Prostate gland (tissue), 2 donors: ENCODE data around the gene MAP1B. TPM values are rescaled to one million over a fixed set of nuclear protein-coding genes. Genes with fewer than 3 reads are reported as not detected.

Experiments
- DNase-seq: peaks from one replicate; pipeline ENCODE4 v3.0.0-alpha.2; 2019; ENCODE audit warnings: low spot score
- H3K27ac ChIP-seq, 2 donors: fragments of 200-600 bp; sonication (generic); 2 replicates each; pipeline ENCODE4 v1.5.1; 2017 to 2019
- H3K27me3 ChIP-seq: fragments of 200-600 bp; sonication (generic); replicated peaks from 2 replicates; pipeline ENCODE4 v1.5.1; 2019; ENCODE audit not compliant: insufficient read depth
- H3K36me3 ChIP-seq, 2 donors: fragments of 200-600 bp; sonication (generic); 1 replicate in 1 of 2; 2 replicates in 1 of 2; pipeline versions ENCODE4 v1.5.1 to v1.8.1; 2017 to 2019
- H3K4me1 ChIP-seq: fragments of 200-600 bp; sonication (generic); replicated peaks from 2 replicates; pipeline ENCODE4 v1.5.1; 2019
- H3K4me3 ChIP-seq, 2 donors: fragments of 200-600 bp; sonication (generic); 2 replicates each; pipeline ENCODE4 v1.5.1; 2017 to 2019
- H3K9me3 ChIP-seq: fragments of 200-600 bp; sonication (generic); 2 replicates; pipeline ENCODE4 v1.5.1; 2017
- CTCF ChIP-seq, 4 experiments: fragments of 200-600 bp in 2 of 4; fragments of 450-650 bp in 2 of 4; sonication (generic) in 2 of 4; IDR thresholded peaks; 1 replicate in 3 of 4; 2 replicates in 1 of 4; pipeline ENCODE4 v1.5.1; 2016 to 2019; ENCODE audit warnings: antibody characterized with exemption in 4 of 4, mild to moderate bottlenecking in 2 of 4, moderate library complexity in 2 of 4
- POLR2A ChIP-seq: fragments of 450-650 bp; IDR thresholded peaks from one replicate; pipeline ENCODE4 v1.6.1; 2016; ENCODE audit warnings: antibody characterized with exemption, mild to moderate bottlenecking
- POLR2AphosphoS5 ChIP-seq: sonication (generic); formaldehyde crosslinking; IDR thresholded peaks from one replicate; pipeline ENCODE4 v1.6.1; 2017; ENCODE audit warnings: antibody characterized with exemption
- WGBS: methylation state at CpG from one replicate; pipeline ENCODE4 v1.1.5; 2018; 5-methylcytosine and 5-hydroxymethylcytosine counted together
- intact Hi-C: fragments of 100-400 bp; cut with DNase I; formaldehyde crosslinking; loops from one replicate; pipeline ENCODE4 v1.14.2; 2022
- total RNA-seq, 2 donors: library from RNA; depleted of rRNA; stranded (reverse); fragments of >200 nt; gene quantifications; one replicate each; pipeline ENCODE4 v1.1.0, GENCODE V29; 2016

MAP1B gene
- total RNA-seq, 2 donors from 2014 or later = 99.6 to 515 TPM

GRCh38 chr5:72074251-72074650 lies 33.0 kb upstream of the MAP1B start:
- intact Hi-C loops = no loop called here
- no peak overlapping the region for H3K4me3 ChIP-seq
- no peaks in the 10 kb centered on the region for H3K27me3 ChIP-seq
- WGBS = 87% methylated on average over 6 of the region's 6 CpGs
- no peaks in the 10 kb centered on the region for H3K9me3 ChIP-seq
- H3K4me1 ChIP-seq = no peaks in the 10 kb centered on the region
- no peak for TF ChIP-seq POLR2A
- no peak for TF ChIP-seq POLR2AphosphoS5
- TF ChIP-seq CTCF (IDR thresholded peaks at IDR 0.05) = no peak
- H3K27ac ChIP-seq = no peak overlapping the region
- H3K36me3 ChIP-seq = no peaks in the 10 kb centered on the region
- DNase-seq = no peak

GRCh38 chr5:72075461-72075860 lies 31.8 kb upstream of the MAP1B start:
- intact Hi-C loops = no loop called here

GRCh38 chr5:72076621-72077300 lies 30.5 kb upstream of the MAP1B start:
- no peak for DNase-seq
- Histone ChIP-seq H3K27ac (no peak overlapping the region), H3K4me3 (no peak overlapping the region), H3K9me3 (no peaks in the 10 kb centered on the region), H3K27me3 (no peaks in the 10 kb centered on the region), H3K36me3 (no peaks in the 10 kb centered on the region), H3K4me1 (no peaks in the 10 kb centered on the region)
- WGBS = 39% methylated on average over 4 of the region's 4 CpGs
- no peak for TF ChIP-seq CTCF (IDR thresholded peaks at IDR 0.05)
- TF ChIP-seq POLR2AphosphoS5 = no peak
- no peak for TF ChIP-seq POLR2A
- intact Hi-C loops = no loop called here

More at GRCh38 chr5:72075461-72075860, 31.8 kb upstream of the MAP1B start:
- Histone ChIP-seq H3K4me3 (no peak overlapping the region), H3K4me1 (no peaks in the 10 kb centered on the region), H3K36me3 (no peaks in the 10 kb centered on the region), H3K27ac (no peak overlapping the region), H3K27me3 (no peaks in the 10 kb centered on the region), H3K9me3 (no peaks in the 10 kb centered on the region)
- no peak for DNase-seq
- 90% methylated on average over 3 of the region's 3 CpGs for WGBS
- no peak for TF ChIP-seq POLR2AphosphoS5
- TF ChIP-seq CTCF (IDR thresholded peaks at IDR 0.05) = no peak
- TF ChIP-seq POLR2A = no peak

- H3K27ac ChIP-seq = no peak overlapping the region
- H3K36me3 ChIP-seq = no peaks in the 10 kb centered on the region
- no peaks in the 10 kb centered on the region for H3K9me3 ChIP-seq
- no peak for DNase-seq
- H3K4me1 ChIP-seq = no peaks in the 10 kb centered on the region
- no peak for TF ChIP-seq POLR2AphosphoS5
- no peaks in the 10 kb centered on the region for H3K27me3 ChIP-seq
- H3K4me3 ChIP-seq = no peak overlapping the region
- intact Hi-C loops = no loop called here
- 64% methylated on average over 3 of the region's 3 CpGs for WGBS
Measured at GRCh38 chr5:72077390-72077789, 29.9 kb upstream of the MAP1B start.

GRCh38 chr5:72079288-72079687 lies 28.0 kb upstream of the MAP1B start:
- WGBS = 26% methylated on average over 5 of the region's 7 CpGs
- H3K4me1 ChIP-seq = no peaks in the 10 kb centered on the region
- intact Hi-C loops = no loop called here
- DNase-seq = no peak
- no peak overlapping the region for H3K27ac ChIP-seq
- H3K36me3 ChIP-seq = no peaks in the 10 kb centered on the region
- no peaks in the 10 kb centered on the region for H3K9me3 ChIP-seq
- no peak overlapping the region for H3K4me3 ChIP-seq
- H3K27me3 ChIP-seq = no peaks in the 10 kb centered on the region
- no peak for TF ChIP-seq POLR2A
- no peak for TF ChIP-seq CTCF (IDR thresholded peaks at IDR 0.05)
- TF ChIP-seq POLR2AphosphoS5 = no peak
